Gastrocnemius medialis (tissue), 4 donors: Measurements from ENCODE around the gene POU2AF1.

Experiments
- POLR2A ChIP-seq, 2 donors: fragments of 450-650 bp; IDR thresholded peaks; one replicate each; pipeline ENCODE4 v1.6.1; 2017; ENCODE audit warnings: antibody characterized with exemption in 2 of 2, mild to moderate bottlenecking in 2 of 2, moderate library complexity in 2 of 2
- TF ChIP-seq, protein P1 (sequence below), 5 experiments: fragments of 450-650 bp in 3 of 5; fragments of 200-600 bp in 2 of 5; sonication (generic) in 2 of 5; IDR thresholded peaks in 4 of 5; conservative IDR thresholded peaks in 1 of 5; 1 replicate in 4 of 5; 2 replicates in 1 of 5; pipeline ENCODE4 v1.5.1; 2016 to 2019; ENCODE audit warnings: antibody characterized with exemption in 5 of 5, mild to moderate bottlenecking in 3 of 5, moderate library complexity in 3 of 5

DNA sequence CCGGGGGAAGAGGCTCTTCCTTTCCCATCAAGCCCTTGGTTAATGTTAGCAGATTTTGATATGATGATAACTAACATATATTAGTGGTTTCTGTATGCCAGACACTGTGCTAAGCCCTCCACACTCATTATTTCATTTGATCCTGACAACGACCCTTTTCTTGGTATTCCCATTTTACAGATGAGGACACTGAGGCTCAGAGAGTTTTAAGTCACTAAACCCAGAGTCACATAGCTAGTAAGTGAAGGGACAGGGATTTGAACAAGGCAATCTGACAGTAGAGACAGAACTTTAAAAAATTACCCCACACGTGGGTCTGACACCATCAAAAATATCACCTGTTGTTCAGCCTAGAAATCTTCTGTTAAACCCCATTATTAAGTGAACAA lies 22.4 kb downstream of the POU2AF1 start:
- no peak for TF ChIP-seq POLR2A (IDR thresholded peaks at IDR 0.05)
- TF ChIP-seq, protein P1, sequence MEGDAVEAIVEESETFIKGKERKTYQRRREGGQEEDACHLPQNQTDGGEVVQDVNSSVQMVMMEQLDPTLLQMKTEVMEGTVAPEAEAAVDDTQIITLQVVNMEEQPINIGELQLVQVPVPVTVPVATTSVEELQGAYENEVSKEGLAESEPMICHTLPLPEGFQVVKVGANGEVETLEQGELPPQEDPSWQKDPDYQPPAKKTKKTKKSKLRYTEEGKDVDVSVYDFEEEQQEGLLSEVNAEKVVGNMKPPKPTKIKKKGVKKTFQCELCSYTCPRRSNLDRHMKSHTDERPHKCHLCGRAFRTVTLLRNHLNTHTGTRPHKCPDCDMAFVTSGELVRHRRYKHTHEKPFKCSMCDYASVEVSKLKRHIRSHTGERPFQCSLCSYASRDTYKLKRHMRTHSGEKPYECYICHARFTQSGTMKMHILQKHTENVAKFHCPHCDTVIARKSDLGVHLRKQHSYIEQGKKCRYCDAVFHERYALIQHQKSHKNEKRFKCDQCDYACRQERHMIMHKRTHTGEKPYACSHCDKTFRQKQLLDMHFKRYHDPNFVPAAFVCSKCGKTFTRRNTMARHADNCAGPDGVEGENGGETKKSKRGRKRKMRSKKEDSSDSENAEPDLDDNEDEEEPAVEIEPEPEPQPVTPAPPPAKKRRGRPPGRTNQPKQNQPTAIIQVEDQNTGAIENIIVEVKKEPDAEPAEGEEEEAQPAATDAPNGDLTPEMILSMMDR (IDR thresholded peaks at IDR 0.05 in 4 of 5, conservative IDR thresholded peaks at IDR 0.05 in 1 of 5) = no peak
